ENCODE results near the gene ERBB4. TPM values are rescaled to one million over a fixed set of nuclear protein-coding genes. Genes with fewer than 3 reads are reported as not detected.

ERBB4 gene
- total RNA-seq, 1 experiment from 2014 or later: 0.04 TPM

GRCh38 chr2:211942153-211942552 lies 596.4 kb downstream of the ERBB4 start:
- H2BK12ac ChIP-seq (ENCODE audit: insufficient read length, low read depth, low read length): no peak overlapping the region
- no peak overlapping the region for H3K23ac ChIP-seq (ENCODE audit: insufficient read length, low read depth, low read length)
- H3T11ph ChIP-seq (ENCODE audit: low read length): no peak overlapping the region
- H3K23me2 ChIP-seq (ENCODE audit: insufficient read length, low read depth, low read length, poor library complexity, severe bottlenecking): no peaks in the 10 kb centered on the region
- H4K91ac ChIP-seq (ENCODE audit: insufficient read length, low read depth, low read length): no peak overlapping the region
- H4K20me1 ChIP-seq (ENCODE audit: control insufficient read depth, insufficient read depth, insufficient read length): no peaks in the 10 kb centered on the region
- H3K14ac ChIP-seq (ENCODE audit: insufficient read depth, low read length): no peak overlapping the region
- TF ChIP-seq CTCF (conservative IDR thresholded peaks at IDR 0.05): no peak
- no peaks in the 10 kb centered on the region for H3K79me1 ChIP-seq (ENCODE audit: insufficient read depth, low read depth, low read length, poor library complexity, severe bottlenecking)
- H2BK5ac ChIP-seq (ENCODE audit: insufficient read length, low read length): no peak overlapping the region
- WGBS (ENCODE audit: extremely low coverage, insufficient read length, low lambda C conversion rate): no CpG with 5 or more reads among the region's 2 CpGs
- H3K79me2 ChIP-seq (ENCODE audit: insufficient read depth, low read length): no peaks in the 10 kb centered on the region
- no peak overlapping the region for H3K56ac ChIP-seq (ENCODE audit: insufficient read length, low read depth, low read length)
- H3K4me3 Mint-ChIP-seq: no peak overlapping the region
- DNase-seq: no peak
- no peak overlapping the region for H2BK20ac ChIP-seq (ENCODE audit: low read depth, low read length, poor library complexity, severe bottlenecking)
- no peak overlapping the region for H4K8ac ChIP-seq (replicated peaks; ENCODE audit: insufficient read length, low read depth, low read length)
- no peak overlapping the region for H2BK15ac ChIP-seq (ENCODE audit: low read depth, low read length)
- H3K4me1 ChIP-seq (ENCODE audit: insufficient read depth, low read length): no peaks in the 10 kb centered on the region
- H3K4ac ChIP-seq (ENCODE audit: low read depth, low read length): no peak overlapping the region
- no peaks in the 10 kb centered on the region; a peak in 1 of 5 replicates for H3K9me3 Mint-ChIP-seq
- H3K4me2 ChIP-seq (ENCODE audit: insufficient read depth, insufficient read length, low read length): no peak overlapping the region
- no peaks in the 10 kb centered on the region for H3K36me3 Mint-ChIP-seq (ENCODE audit: insufficient read depth in 1 of 3, low read depth in 3 of 3)
- H3K27ac ChIP-seq (ENCODE audit: insufficient read length, low read depth, low read length): no peak overlapping the region
- H2AFZ ChIP-seq (ENCODE audit: low read length): no peak overlapping the region
- H3K9ac ChIP-seq (ENCODE audit: extremely low read depth, insufficient read length, low read length): no peak overlapping the region
- no peak overlapping the region for H4K5ac ChIP-seq (ENCODE audit: insufficient read length, low read depth, low read length)
- no peak overlapping the region for H2BK120ac ChIP-seq (ENCODE audit: low read depth, low read length, poor library complexity, severe bottlenecking)
- no peaks in the 10 kb centered on the region for H3K27me3 ChIP-seq (ENCODE audit: insufficient read depth, low read length)
- no peaks in the 10 kb centered on the region for H3K9me3 ChIP-seq (ENCODE audit: control insufficient read depth, low read depth, low read length)
- H3K18ac ChIP-seq (ENCODE audit: insufficient read length, low read depth, low read length): no peak overlapping the region
- peaks cover 5% of the 10 kb centered on the region in 2 experiments for H3K4me1 Mint-ChIP-seq
- H3K27me3 Mint-ChIP-seq (ENCODE audit: low read depth): no peaks in the 10 kb centered on the region
- no peak overlapping the region for H2AK5ac ChIP-seq (ENCODE audit: insufficient read length, low read length)
- no peak overlapping the region for H3K27ac Mint-ChIP-seq

Measured in H9 (cell line).